H9 (cell line): ENCODE results near the gene GAN. TPM values are rescaled to one million over a fixed set of nuclear protein-coding genes. Genes with fewer than 3 reads are reported as not detected.

ENCODE experiments used
- DNase-seq: peaks from one replicate; pipeline ENCODE4 v3.0.0-alpha.2; 2017
- H2AFZ ChIP-seq: one replicate; pipeline ENCODE4 v1.6.1; 2013; ENCODE audit warnings: mild to moderate bottlenecking, low read length, control low read depth, moderate library complexity
- H2AK5ac ChIP-seq: 2 replicates; pipeline ENCODE4 v1.6.1; 2013; ENCODE audit warnings: low read length, control low read depth, mixed read lengths; ENCODE audit not compliant: insufficient read length
- H2BK120ac ChIP-seq: one replicate; pipeline ENCODE4 v1.6.1; 2013; ENCODE audit warnings: low read depth, mild to moderate bottlenecking, low read length, control low read depth, inconsistent platforms; ENCODE audit not compliant: poor library complexity, severe bottlenecking
- H2BK12ac ChIP-seq: 2 replicates; pipeline ENCODE4 v1.6.1; 2013; ENCODE audit warnings: low read length, control low read depth, mixed read lengths, low read depth; ENCODE audit not compliant: insufficient read length
- H2BK15ac ChIP-seq: 2 replicates; pipeline ENCODE4 v1.6.1; 2013; ENCODE audit warnings: low read depth, low read length, control low read depth
- H2BK20ac ChIP-seq: one replicate; pipeline ENCODE4 v1.6.1; 2013; ENCODE audit warnings: low read depth, mild to moderate bottlenecking, low read length, control low read depth, inconsistent platforms; ENCODE audit not compliant: poor library complexity, severe bottlenecking
- H2BK5ac ChIP-seq: 2 replicates; pipeline ENCODE4 v1.6.1; 2013; ENCODE audit warnings: low read length, control low read depth, mixed read lengths; ENCODE audit not compliant: insufficient read length
- H3K14ac ChIP-seq: 2 replicates; pipeline ENCODE4 v1.6.1; 2013; ENCODE audit warnings: low read length, control low read depth; ENCODE audit not compliant: insufficient read depth
- H3K18ac ChIP-seq: 2 replicates; pipeline ENCODE4 v1.6.1; 2013; ENCODE audit warnings: low read depth, mild to moderate bottlenecking, mixed read lengths, low read length, control low read depth; ENCODE audit not compliant: insufficient read length
- H3K23ac ChIP-seq: 2 replicates; pipeline ENCODE4 v1.6.1; 2013; ENCODE audit warnings: low read length, control low read depth, mixed read lengths, low read depth; ENCODE audit not compliant: insufficient read length
- H3K23me2 ChIP-seq: 2 replicates; pipeline ENCODE4 v1.6.1; 2013; ENCODE audit warnings: low read depth, mild to moderate bottlenecking, mixed read lengths, low read length, control low read depth; ENCODE audit not compliant: insufficient read length, poor library complexity, severe bottlenecking
- H3K27ac ChIP-seq: 2 replicates; pipeline ENCODE4 v1.5.1; 2013; ENCODE audit warnings: low read length, control low read depth, mixed read lengths, low read depth; ENCODE audit not compliant: insufficient read length
- H3K27me3 ChIP-seq: 2 replicates; pipeline ENCODE4 v1.6.1; 2013; ENCODE audit warnings: low read length, control low read depth, inconsistent platforms; ENCODE audit not compliant: insufficient read depth
- H3K4ac ChIP-seq: 2 replicates; pipeline ENCODE4 v1.6.1; 2013; ENCODE audit warnings: low read depth, mild to moderate bottlenecking, control low read depth, inconsistent platforms, low read length, moderate library complexity
- H3K4me1 ChIP-seq: 2 replicates; pipeline ENCODE4 v1.6.1; 2013; ENCODE audit warnings: low read length, control low read depth, inconsistent platforms; ENCODE audit not compliant: insufficient read depth
- H3K4me2 ChIP-seq: 2 replicates; pipeline ENCODE4 v1.6.1; 2013; ENCODE audit warnings: low read length, control low read depth, mixed read lengths; ENCODE audit not compliant: insufficient read length, insufficient read depth
- H3K56ac ChIP-seq: 2 replicates; pipeline ENCODE4 v1.6.1; 2013; ENCODE audit warnings: low read depth, mild to moderate bottlenecking, mixed read lengths, low read length, control low read depth; ENCODE audit not compliant: insufficient read length
- H3K79me1 ChIP-seq: 2 replicates; pipeline ENCODE4 v1.6.1; 2013; ENCODE audit warnings: low read depth, mild to moderate bottlenecking, moderate library complexity, low read length, control low read depth, inconsistent platforms; ENCODE audit not compliant: insufficient read depth, poor library complexity, severe bottlenecking
- H3K79me2 ChIP-seq: 2 replicates; pipeline ENCODE4 v1.6.1; 2013; ENCODE audit warnings: low read length, control low read depth, inconsistent platforms; ENCODE audit not compliant: insufficient read depth
- H3K9ac ChIP-seq: 2 replicates; pipeline ENCODE4 v1.6.1; 2013; ENCODE audit warnings: low read length, control low read depth, mixed read lengths; ENCODE audit not compliant: insufficient read length; ENCODE audit errors: extremely low read depth
- H3K9me3 ChIP-seq: one replicate; pipeline ENCODE4 v1.6.1; 2013; ENCODE audit warnings: low read depth, low read length, inconsistent platforms; ENCODE audit not compliant: control insufficient read depth
- H3T11ph ChIP-seq: one replicate; pipeline ENCODE4 v1.6.1; 2013; ENCODE audit warnings: mild to moderate bottlenecking, low read length, control low read depth, inconsistent platforms
- H4K20me1 ChIP-seq: one replicate; pipeline ENCODE4 v1.6.1; 2013; ENCODE audit not compliant: control insufficient read depth, insufficient read length, insufficient read depth
- H4K5ac ChIP-seq: 2 replicates; pipeline ENCODE4 v1.6.1; 2013; ENCODE audit warnings: low read depth, mild to moderate bottlenecking, mixed read lengths, low read length, control low read depth; ENCODE audit not compliant: insufficient read length
- H4K8ac ChIP-seq: replicated peaks from 2 replicates; pipeline ENCODE4 v1.6.1; 2013; ENCODE audit warnings: low read length, control low read depth, mixed read lengths, low read depth; ENCODE audit not compliant: insufficient read length
- H4K91ac ChIP-seq: 2 replicates; pipeline ENCODE4 v1.6.1; 2013; ENCODE audit warnings: low read depth, mild to moderate bottlenecking, moderate library complexity, mixed read lengths, low read length, control low read depth; ENCODE audit not compliant: insufficient read length
- H3K27ac Mint-ChIP-seq, 3 experiments: 2 replicates in 2 of 3; 3 replicates in 1 of 3; pipeline ENCODE4 v1.8.0; 2020 to 2021; ENCODE audit warnings: mixed read lengths in 3 of 3, mild to moderate bottlenecking in 1 of 3, moderate library complexity in 1 of 3
- H3K27me3 Mint-ChIP-seq: 2 replicates; pipeline ENCODE4 v1.8.0; 2021; ENCODE audit warnings: low read depth, mild to moderate bottlenecking, moderate library complexity, mixed read lengths
- H3K36me3 Mint-ChIP-seq, 3 experiments: 2 replicates in 2 of 3; 3 replicates in 1 of 3; pipeline ENCODE4 v1.8.0; 2020 to 2021; ENCODE audit warnings: low read depth in 3 of 3, mixed read lengths in 3 of 3; ENCODE audit not compliant: insufficient read depth in 1 of 3
- H3K4me1 Mint-ChIP-seq, 2 experiments: 2 replicates each; pipeline ENCODE4 v1.8.0; 2020; ENCODE audit warnings: mixed read lengths in 2 of 2
- H3K4me3 Mint-ChIP-seq, 2 experiments: 2 replicates in 1 of 2; 3 replicates in 1 of 2; pipeline ENCODE4 v1.8.0; 2020 to 2021; ENCODE audit warnings: mild to moderate bottlenecking in 2 of 2, mixed read lengths in 2 of 2, moderate library complexity in 1 of 2
- H3K9me3 Mint-ChIP-seq, 2 experiments: 2 replicates in 1 of 2; 3 replicates in 1 of 2; pipeline ENCODE4 v1.8.0; 2020; ENCODE audit warnings: mild to moderate bottlenecking in 2 of 2, mixed read lengths in 2 of 2, moderate library complexity in 1 of 2
- CTCF ChIP-seq: fragments of 200-600 bp; sonication (generic); conservative IDR thresholded peaks from 3 replicates; pipeline ENCODE4 v1.8.0; 2021; ENCODE audit warnings: antibody characterized with exemption, mild to moderate bottlenecking
- WGBS: extraction: QIAGEN DNeasy Blood & Tissue Kit; methylation state at CpG from one replicate; pipeline ENCODE4 v1.1.7; 2013; ENCODE audit warnings: missing lambda C conversion rate, low lambda C conversion rate, mixed read lengths; ENCODE audit not compliant: insufficient read length; ENCODE audit errors: extremely low coverage; 5-methylcytosine and 5-hydroxymethylcytosine counted together
- total RNA-seq: library from RNA; stranded (reverse); gene quantifications from 2 replicates; pipeline ENCODE4 v1.2.1, GENCODE V29; 2021

The GAN gene
- total RNA-seq, 1 experiment from 2014 or later, result 20.9 TPM

DNA sequence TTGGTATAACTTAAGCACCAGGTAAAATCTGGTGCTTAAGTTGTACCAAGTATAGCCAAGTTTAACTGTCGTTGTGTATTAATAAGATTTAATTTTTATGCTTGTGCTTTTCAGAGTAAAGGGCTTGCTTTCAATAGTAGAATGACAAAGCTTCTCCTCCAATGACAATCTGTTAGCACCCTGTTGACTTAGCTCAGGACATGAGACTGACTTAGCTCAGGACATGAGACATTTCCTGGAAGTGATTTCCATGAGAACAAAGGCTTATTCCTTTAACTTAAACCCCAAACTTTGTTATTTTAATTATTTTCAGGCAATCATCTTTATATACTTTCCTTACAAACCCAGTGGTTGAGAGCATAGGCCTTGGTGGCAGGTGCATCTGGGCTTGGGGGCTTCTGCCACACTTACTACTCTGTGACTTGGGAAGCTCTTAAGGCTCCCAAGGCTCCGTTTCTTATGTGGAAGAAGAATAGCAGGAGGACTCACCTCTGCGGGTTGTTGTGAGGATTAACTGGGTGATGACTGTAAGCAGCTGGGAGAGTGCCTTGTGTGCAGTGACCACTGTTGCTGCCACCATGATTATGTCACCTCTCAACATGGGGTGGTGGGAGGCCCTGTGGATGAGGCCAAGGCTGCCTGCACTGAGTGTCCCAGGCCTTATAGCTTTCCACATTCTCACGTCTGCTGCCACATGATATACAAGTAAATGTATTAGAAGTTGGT, 70.4 kb downstream of the GAN start:
- no peak overlapping the region for H2AFZ ChIP-seq
- H3K79me1 ChIP-seq, result no peaks in the 10 kb centered on the region
- Mint-ChIP-seq H3K4me3 (no peak overlapping the region), H3K4me1 (peaks cover 16 to 31% of the 10 kb centered on the region in 2 experiments), H3K27me3 (no peaks in the 10 kb centered on the region), H3K27ac (no peak overlapping the region), H3K9me3 (no peaks in the 10 kb centered on the region), H3K36me3 (peaks cover 1 to 19% (median 9%) of the 10 kb centered on the region in 3 experiments; a peak in 4 of 7 replicates)
- H3K18ac ChIP-seq, result no peak overlapping the region
- H4K91ac ChIP-seq, result no peak overlapping the region
- H3K4me2 ChIP-seq, result no peak overlapping the region
- H3K27ac ChIP-seq, result no peak overlapping the region
- no peak overlapping the region for H3K14ac ChIP-seq
- no peak overlapping the region for H2BK12ac ChIP-seq
- H2BK120ac ChIP-seq, result no peak overlapping the region
- no peak for DNase-seq
- no peaks in the 10 kb centered on the region for H3K27me3 ChIP-seq
- H2AK5ac ChIP-seq, result no peak overlapping the region
- no peak overlapping the region for H4K5ac ChIP-seq
- H2BK20ac ChIP-seq, result no peak overlapping the region
- no CpG with 5 or more reads among the region's 4 CpGs for WGBS
- H3K23me2 ChIP-seq, result no peaks in the 10 kb centered on the region
- no peaks in the 10 kb centered on the region for H3K79me2 ChIP-seq
- peaks cover 2% of the 10 kb centered on the region; the same call in 1 of the 2 replicates for H3K4me1 ChIP-seq
- no peak overlapping the region for H3K4ac ChIP-seq
- TF ChIP-seq CTCF, result no peak
- H2BK15ac ChIP-seq, result no peak overlapping the region
- H2BK5ac ChIP-seq, result no peak overlapping the region
- no peaks in the 10 kb centered on the region for H4K20me1 ChIP-seq
- no peak overlapping the region for H3T11ph ChIP-seq
- no peak overlapping the region for H3K9ac ChIP-seq
- no peak overlapping the region for H3K56ac ChIP-seq
- H3K23ac ChIP-seq, result no peak overlapping the region
- H3K9me3 ChIP-seq, result no peaks in the 10 kb centered on the region
- H4K8ac ChIP-seq, result no peak overlapping the region
